Muscle layer of duodenum (tissue), 2 donors: Measurements from ENCODE around the gene IL36A.

Source experiments
- H3K27ac ChIP-seq: one replicate; pipeline ENCODE4 v1.7.0; 2013; ENCODE audit warnings: mild to moderate bottlenecking, low read length
- H3K27me3 ChIP-seq: one replicate; pipeline ENCODE4 v1.7.0; 2013; ENCODE audit warnings: low read depth, mild to moderate bottlenecking, control low read depth, low read length
- H3K36me3 ChIP-seq, 2 donors: one replicate each; pipeline ENCODE4 v1.7.0; 2013; ENCODE audit warnings: low read length in 2 of 2, control low read depth in 1 of 2, mild to moderate bottlenecking in 1 of 2; ENCODE audit not compliant: insufficient read depth in 2 of 2, control insufficient read depth in 1 of 2
- H3K4me1 ChIP-seq, 2 donors: one replicate each; pipeline ENCODE4 v1.7.0; 2013; ENCODE audit warnings: low read length in 2 of 2, mild to moderate bottlenecking in 2 of 2, control low read depth in 1 of 2, moderate library complexity in 1 of 2; ENCODE audit not compliant: insufficient read depth in 2 of 2, control insufficient read depth in 1 of 2
- H3K4me3 ChIP-seq, 2 donors: one replicate each; pipeline ENCODE4 v1.7.0; 2013; ENCODE audit warnings: low read length in 2 of 2, low read depth in 1 of 2, mild to moderate bottlenecking in 1 of 2
- H3K9me3 ChIP-seq, 2 donors: one replicate each; pipeline ENCODE4 v1.7.0; 2013; ENCODE audit warnings: low read length in 2 of 2, control low read depth in 1 of 2, mild to moderate bottlenecking in 1 of 2; ENCODE audit not compliant: control insufficient read depth in 1 of 2
- donor health status: healthy.

Gene IL36A

DNA sequence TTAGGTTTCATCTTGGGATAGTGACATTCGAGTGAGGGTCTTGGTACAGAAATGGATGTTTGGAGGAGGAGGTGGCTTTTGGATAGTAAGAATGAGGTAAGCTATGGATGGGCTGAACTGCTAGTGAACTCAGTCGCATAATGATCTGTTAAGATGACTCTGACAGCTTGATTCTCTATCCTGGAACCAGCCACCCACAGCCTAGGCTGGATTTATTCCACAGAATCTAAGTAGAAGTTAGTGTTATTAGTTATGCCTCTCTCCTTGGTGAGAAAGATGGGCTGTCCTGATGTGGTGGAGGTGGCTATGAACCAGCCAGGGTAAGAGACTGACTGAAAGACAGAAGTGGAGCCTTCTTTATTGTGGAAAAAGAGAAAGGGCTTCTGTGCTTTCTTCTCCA is 22.4 kb downstream of the IL36A start:
- Histone ChIP-seq H3K4me3 (no peak overlapping the region), H3K27ac (no peak overlapping the region), H3K4me1 (no peaks in the 10 kb centered on the region), H3K9me3 (no peaks in the 10 kb centered on the region), H3K27me3 (no peaks in the 10 kb centered on the region), H3K36me3 (no peaks in the 10 kb centered on the region)

DNA sequence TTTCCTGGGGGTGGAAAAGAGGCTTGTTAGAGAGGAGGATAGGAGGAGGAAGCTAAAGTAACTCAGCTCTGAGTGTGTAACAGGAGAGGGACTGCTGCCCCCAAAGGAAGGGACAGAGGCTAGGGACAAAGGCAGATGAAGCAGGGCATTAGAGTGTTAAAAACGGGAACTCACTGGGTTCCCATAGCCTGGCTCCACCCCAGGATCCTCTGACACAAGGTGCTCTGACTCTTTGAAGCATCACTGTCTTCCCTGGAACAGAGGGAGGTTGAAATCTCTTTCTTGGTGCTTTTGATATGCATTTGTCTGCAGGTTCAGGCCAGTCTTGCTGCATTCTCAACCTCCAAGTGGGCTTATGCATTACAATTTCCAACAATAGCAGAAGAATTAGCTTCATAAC is 22.9 kb downstream of the IL36A start:
- Histone ChIP-seq H3K27ac (no peak overlapping the region), H3K27me3 (no peaks in the 10 kb centered on the region), H3K4me3 (no peak overlapping the region), H3K9me3 (no peaks in the 10 kb centered on the region), H3K4me1 (no peaks in the 10 kb centered on the region), H3K36me3 (no peaks in the 10 kb centered on the region)

DNA sequence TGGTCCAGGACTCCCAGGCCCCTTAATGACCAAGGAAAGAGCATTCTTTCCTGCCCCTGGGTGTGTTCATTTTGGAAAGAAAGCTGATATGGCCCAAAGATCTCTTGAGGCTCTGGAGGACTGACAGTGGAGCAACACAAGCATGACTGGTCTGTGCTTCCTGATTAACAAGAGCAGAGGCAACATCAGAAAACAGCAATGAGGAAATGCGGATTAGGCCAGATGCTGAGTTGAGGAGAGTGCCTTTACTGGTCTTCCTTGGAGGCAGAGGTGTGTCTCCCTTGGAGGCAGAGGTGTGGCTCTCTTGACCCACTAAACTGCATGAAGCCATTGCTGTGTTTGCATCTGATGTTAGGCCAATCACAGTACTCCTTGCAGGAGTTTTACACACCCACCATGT is 27.5 kb downstream of the IL36A start:
- Histone ChIP-seq H3K27me3 (no peaks in the 10 kb centered on the region), H3K9me3 (no peaks in the 10 kb centered on the region), H3K27ac (no peak overlapping the region), H3K36me3 (no peaks in the 10 kb centered on the region), H3K4me1 (no peaks in the 10 kb centered on the region), H3K4me3 (no peak overlapping the region)

DNA sequence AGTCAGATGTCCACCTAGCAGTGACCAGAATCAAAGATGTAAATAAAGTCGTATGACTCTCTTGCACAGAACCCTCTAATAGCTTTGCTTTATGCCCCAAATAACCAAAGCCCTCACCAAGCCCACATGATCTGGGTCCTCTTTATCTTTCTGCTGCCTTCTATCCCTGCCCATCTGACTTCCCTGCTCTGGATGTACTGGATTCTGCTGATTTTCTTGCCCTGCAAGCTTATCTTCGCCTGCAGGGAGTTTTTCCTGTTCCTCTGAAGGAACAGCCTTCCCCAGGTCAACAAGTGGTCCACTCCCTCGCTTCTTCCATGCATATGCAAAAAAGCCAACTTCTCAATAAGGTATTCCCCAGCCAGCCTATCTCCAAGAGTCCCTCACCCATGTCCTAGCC is 28.8 kb downstream of the IL36A start:
- no peak overlapping the region for H3K27ac ChIP-seq

DNA sequence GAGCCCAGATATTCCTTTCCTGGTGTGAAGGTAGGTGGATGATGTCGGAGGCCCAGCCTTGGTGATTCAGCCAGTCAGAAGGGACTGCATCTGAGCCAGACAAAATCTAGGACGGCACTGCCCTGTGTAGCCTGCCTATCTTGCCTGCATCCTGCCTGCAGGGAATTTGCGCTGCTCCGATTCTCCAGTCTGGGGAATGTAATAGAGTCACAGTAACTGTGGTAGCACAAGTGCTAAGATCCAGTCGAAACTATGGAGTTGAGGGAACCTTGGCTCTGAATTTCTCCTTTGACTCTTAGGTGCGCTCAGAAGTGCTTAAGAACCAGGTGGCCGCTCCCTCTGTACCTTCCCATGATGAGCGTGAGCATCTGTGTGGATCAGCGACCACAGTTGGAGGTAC is 31.5 kb downstream of the IL36A start:
- H3K27ac ChIP-seq: no peak overlapping the region
- H3K27me3 ChIP-seq: no peaks in the 10 kb centered on the region
- no peak overlapping the region for H3K4me3 ChIP-seq
- H3K4me1 ChIP-seq: no peaks in the 10 kb centered on the region
- no peaks in the 10 kb centered on the region for H3K36me3 ChIP-seq
- no peaks in the 10 kb centered on the region for H3K9me3 ChIP-seq

More for the DNA sequence above, 28.8 kb downstream of the IL36A start:
- H3K4me3 ChIP-seq: no peak overlapping the region
- no peaks in the 10 kb centered on the region for H3K4me1 ChIP-seq
- H3K27me3 ChIP-seq: no peaks in the 10 kb centered on the region
- H3K36me3 ChIP-seq: no peaks in the 10 kb centered on the region
- H3K9me3 ChIP-seq: no peaks in the 10 kb centered on the region

DNA sequence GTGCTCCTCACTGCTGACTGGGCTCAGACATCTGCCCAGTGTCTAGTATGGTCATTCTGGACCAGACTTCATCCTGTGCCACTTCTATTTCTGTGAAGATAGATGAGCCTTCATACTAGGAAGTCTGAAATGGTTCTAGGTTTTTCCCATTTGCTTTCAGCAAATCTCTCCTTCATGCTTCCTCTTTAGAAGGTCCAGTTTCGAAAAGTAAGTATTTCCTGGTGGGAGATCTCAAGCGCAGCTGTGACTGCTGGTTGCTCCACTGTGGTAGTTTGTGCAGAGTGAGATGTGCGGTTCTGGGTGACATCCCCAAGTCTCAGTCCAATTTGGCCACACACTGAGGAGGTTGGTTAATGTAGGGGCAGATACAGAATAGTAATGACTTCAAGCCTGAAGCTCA is 33.0 kb downstream of the IL36A start:
- Histone ChIP-seq H3K4me1 (no peaks in the 10 kb centered on the region), H3K27me3 (no peaks in the 10 kb centered on the region), H3K27ac (no peak overlapping the region), H3K36me3 (no peaks in the 10 kb centered on the region), H3K4me3 (no peak overlapping the region), H3K9me3 (no peaks in the 10 kb centered on the region)

DNA sequence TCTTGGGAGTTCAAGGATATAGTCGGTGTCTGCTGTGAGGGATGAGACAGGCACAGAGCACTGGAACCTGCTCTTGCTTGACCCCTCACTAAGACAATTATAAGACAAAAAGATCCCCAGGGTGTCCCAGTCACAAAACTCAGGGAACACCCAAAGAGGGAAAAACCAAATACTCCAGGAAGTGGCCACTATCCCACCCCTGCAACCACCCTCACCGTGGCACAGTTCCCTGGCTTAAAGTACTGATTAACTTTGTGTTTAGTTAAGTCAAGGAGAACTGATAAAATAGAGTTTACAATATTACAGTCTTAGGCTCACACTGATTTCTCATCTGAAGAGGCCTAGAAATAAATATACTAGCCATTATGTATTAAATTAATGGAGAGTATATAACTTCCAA is 33.9 kb downstream of the IL36A start:
- Histone ChIP-seq H3K9me3 (no peaks in the 10 kb centered on the region), H3K27ac (no peak overlapping the region), H3K36me3 (no peaks in the 10 kb centered on the region)

DNA sequence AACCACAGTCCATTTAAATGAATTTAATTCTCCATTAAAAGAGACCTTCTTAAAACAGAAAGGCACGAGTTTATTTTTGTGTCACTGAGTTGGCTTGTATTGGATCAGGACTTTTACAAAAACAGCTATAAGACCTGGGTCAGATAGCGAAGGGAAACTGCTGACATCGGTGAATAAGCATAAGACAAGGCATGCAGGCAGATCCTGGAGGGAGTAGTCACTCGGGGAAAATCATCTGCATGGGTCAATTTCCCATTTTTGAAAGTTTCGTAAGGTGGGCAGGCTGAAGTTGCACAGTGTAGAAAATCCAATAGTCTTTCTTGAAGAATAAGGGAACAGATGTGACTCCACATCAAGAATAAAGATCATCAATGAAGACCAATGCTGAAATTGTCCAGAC is 34.5 kb downstream of the IL36A start:
- no peaks in the 10 kb centered on the region for H3K9me3 ChIP-seq

More for the DNA sequence above, 33.9 kb downstream of the IL36A start:
- Histone ChIP-seq H3K4me3 (no peak overlapping the region), H3K27me3 (no peaks in the 10 kb centered on the region), H3K4me1 (no peaks in the 10 kb centered on the region)

DNA sequence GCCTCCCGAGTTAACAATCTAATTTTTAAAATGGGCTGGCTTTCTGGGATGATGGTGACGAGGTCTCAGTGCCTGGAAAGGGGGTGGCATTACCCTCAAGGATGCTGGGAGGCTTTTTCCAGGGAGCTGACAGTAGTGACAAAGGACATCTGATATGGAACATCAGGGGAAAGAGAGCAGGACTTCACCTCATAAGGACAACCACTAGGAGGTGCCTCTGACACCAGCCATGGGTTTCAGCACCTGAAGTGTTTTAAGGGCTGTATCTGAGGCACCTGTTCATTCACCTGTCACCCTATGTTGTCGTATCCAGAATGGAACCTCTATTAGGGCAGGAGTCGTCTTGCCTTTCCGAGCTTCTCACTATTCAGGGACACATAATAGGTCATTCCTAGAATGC is 36.6 kb downstream of the IL36A start:
- H3K4me1 ChIP-seq: no peaks in the 10 kb centered on the region
- H3K9me3 ChIP-seq: no peaks in the 10 kb centered on the region
- no peak overlapping the region for H3K27ac ChIP-seq
- no peaks in the 10 kb centered on the region for H3K36me3 ChIP-seq
- no peaks in the 10 kb centered on the region for H3K27me3 ChIP-seq
- H3K4me3 ChIP-seq: no peak overlapping the region

More for the DNA sequence above, 34.5 kb downstream of the IL36A start:
- H3K27ac ChIP-seq: no peak overlapping the region
- no peak overlapping the region for H3K4me3 ChIP-seq
- H3K36me3 ChIP-seq: no peaks in the 10 kb centered on the region
- no peaks in the 10 kb centered on the region for H3K27me3 ChIP-seq
- H3K4me1 ChIP-seq: no peaks in the 10 kb centered on the region

DNA sequence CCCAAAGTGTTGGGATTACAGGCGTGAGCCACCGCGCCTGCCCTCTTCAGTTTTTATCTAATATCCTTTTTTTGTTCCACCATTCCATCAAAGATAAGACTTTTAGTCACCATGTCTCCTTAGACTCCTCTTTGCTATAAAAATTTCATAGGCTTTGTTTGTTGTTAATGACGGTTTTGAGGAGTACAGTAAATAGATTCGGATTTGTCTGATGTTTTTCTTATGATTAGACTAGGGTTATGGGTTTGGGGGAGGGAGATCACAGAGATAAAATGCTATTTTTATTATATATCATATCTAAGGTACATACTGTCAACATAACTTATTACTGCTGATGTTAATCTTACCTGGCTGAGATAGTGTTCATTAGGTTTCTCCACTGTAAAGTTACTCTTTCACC is 41.2 kb downstream of the IL36A start:
- no peaks in the 10 kb centered on the region for H3K36me3 ChIP-seq

DNA sequence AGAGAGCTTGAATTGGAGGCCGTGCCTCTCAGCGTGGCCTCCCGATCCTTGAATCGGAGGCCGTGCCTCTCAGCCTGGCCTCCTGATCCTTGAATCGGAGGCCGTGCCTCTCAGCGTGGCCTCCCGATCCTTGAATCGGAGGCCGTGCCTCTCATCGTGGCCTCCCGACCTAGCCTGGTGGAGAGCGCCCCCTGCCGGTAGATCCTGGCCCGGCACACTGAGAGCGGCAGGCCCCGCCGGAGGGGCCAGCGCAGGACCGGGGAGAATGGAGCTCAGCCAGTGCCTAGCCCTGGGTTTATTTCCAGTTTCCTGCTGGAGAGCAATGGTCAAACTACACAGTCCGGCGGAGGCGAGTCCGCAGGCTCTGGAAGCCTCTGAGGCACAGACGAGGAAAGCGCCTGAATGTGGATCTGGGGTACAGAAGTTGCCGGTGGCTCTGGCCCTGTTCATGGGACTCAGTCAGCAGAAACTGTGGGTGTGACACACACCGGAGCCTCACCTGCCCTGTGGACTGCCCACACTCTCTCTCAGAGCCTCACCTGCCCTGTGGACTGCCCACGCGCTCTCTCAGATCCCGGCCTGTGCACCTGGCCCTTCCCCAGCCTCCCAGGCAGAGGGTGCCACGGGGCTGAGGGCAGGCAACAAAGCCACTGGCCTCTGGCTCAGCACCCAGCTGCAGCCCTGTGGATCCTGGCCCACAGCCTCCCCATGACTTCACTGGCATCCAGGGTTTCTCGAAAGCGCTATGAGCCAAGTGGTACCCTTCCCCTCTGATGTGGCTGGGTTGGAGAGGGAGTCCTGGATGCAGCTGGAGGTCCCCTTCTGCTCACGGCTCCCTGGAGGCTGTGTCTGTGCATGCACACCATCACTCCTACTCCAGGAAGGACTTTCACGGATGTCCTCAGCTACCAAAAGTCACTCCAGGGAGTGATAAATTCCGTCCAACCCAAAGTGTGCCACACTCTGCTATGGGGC is 45.9 kb downstream of the IL36A start:
- Histone ChIP-seq H3K27me3 (no peaks in the 10 kb centered on the region), H3K36me3 (no peaks in the 10 kb centered on the region), H3K4me1 (no peaks in the 10 kb centered on the region), H3K9me3 (peaks cover 0 to 7% of the 10 kb centered on the region in 2 donors), H3K27ac (no peak overlapping the region), H3K4me3 (no peak overlapping the region)

More for the DNA sequence above, 41.2 kb downstream of the IL36A start:
- no peak overlapping the region for H3K27ac ChIP-seq
- H3K4me1 ChIP-seq: no peaks in the 10 kb centered on the region
- H3K27me3 ChIP-seq: no peaks in the 10 kb centered on the region
- H3K9me3 ChIP-seq: peaks cover 0 to 4% of the 10 kb centered on the region in 2 donors
- H3K4me3 ChIP-seq: no peak overlapping the region
